NCI-H226 (cell line): Measurements from ENCODE around the gene FNDC3B.

Experiments
- DNase-seq: peaks from one replicate; pipeline ENCODE4 v3.0.0-alpha.2; 2015

FNDC3B gene

DNA sequence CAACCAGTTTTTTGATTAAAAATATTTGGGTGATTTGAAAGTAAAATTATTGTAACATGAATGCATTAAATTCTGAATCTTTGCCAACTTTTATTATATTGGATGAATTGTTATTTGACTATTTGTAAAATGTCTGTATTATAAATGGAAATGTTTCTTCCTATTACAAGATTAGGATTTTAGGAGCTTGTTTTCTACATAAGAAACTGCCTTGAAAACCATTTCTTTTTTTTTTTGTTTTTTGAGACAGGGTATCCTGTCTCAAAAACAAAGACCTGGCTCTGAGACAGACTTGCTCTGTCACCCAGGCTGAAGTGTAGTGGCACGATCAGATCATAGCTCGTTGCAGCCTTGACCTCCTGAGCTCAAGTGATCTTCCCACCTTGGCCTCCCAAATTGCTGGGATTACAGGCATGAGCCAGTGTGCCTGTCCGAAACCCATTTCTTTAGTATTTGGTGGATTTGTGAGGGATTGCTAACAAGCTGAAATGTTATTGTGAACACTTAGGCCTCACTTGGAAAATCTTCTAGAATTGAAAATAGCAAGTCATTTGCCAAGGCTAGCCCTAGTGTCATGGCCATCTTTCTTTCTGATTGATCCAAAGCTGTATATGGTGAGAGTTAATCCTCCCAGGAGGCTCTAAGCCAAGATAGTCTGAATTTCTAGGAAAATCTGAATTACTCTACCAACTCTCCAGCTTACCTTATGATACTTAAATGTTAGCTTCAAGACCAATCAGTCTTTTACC lies 100.3 kb downstream of the FNDC3B start:
- DNase-seq = no peak

DNA sequence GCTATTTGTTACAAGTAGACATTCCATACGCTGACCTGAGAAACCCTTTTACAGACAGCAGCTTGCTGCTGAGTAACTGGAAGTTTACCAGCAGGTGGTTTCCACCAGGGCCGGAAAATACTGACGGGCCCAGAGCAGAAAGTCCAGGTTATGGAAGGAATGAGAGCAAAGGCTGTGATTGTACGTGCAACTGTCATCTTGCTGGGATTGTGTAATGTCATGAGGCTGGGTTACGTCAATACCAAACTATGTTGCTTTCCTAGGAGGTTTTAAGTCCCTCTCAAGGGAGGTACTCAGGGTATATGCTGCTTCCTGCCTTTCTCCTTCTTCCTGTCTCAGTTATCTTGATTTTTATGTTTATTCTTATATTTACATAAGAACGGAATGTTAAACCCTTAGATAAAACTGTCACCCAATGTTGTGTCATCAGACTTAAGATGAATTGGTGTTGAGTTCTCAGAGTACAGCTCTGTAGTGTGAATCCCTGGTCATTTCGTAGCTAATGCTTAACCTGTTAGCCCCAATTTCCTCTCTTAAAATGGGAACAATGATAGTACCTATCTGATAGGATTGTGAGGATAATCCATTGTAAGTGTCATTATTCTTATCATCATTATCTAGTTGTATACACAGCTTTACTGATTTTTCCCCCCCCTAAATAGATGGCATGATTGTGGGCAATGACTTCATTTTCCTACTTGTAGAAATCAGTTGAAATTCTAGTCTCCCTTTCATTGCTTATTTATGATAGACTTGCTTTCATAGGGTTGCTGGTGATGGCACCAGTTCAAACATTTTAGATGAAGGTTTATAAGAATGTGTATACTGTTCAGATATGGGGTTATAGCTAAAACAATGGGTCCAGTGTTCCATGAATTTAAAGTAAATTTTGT lies 101.4 kb downstream of the FNDC3B start:
- peak; percentile 98 for DNase-seq

DNA sequence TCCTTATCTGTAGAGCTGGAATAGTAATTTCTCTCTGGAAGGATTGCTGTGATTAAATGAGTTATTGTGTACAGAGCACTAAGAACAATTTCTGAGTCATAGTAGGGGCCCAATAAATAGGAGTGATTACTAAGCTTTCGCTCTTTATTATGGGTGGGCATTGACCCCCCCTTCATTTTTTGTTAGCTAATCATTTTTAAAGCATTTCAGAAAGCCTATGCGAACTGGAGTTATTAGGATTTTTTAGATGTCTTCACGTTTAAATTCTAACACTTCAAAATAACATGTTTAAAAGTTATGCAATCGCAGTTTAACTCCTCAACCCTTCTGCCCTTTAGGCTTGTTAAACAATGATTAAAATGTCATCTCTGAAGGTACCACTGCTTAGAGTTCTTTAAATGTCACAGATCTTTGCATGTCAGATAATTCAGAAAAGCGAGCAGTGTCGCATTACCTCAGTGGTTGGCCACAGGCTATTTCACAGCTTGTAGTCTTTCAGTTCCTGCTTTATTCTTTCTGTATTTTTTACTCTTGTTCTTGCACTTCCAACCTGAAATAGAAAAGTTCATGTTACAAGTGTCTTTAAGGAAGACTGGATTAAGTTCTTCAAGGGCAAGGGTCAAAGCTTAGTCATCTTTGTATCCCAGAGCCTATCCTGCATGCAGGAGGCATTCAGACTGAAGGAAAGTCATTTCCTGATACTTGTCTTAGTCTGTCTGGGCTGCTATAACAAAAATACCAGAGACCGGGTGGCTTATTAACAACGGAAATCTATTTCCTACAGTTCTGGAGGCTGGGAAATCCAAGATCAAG lies 102.9 kb downstream of the FNDC3B start:
- DNase-seq = peak; percentile 64

DNA sequence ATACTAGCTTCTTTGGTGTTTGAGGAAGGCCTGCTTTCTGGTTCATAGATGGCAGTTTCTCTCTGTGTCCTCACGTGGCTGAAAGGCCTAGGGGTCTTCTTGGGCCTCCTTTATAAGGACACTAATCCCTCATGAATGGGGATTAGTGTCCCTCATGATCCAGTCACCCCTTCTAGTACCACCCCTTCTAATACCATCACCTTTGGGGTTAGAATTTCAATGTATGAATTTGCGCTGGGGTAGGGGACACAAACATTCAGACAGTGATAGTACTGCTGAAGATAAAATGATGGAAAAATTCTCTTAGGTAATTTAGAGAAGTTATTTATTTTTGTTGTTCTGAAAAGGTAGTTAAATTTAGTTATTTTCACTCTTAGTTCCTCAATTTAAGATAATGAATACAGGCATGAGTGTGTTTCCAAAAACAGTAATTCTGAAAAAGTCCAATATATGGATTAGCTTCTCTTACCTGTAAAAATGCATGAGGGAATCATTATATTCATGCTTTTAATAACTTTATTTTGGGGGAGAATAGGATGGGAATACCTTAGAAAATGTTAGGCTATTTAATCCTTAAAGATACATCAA lies 103.6 kb downstream of the FNDC3B start:
- no peak for DNase-seq

DNA sequence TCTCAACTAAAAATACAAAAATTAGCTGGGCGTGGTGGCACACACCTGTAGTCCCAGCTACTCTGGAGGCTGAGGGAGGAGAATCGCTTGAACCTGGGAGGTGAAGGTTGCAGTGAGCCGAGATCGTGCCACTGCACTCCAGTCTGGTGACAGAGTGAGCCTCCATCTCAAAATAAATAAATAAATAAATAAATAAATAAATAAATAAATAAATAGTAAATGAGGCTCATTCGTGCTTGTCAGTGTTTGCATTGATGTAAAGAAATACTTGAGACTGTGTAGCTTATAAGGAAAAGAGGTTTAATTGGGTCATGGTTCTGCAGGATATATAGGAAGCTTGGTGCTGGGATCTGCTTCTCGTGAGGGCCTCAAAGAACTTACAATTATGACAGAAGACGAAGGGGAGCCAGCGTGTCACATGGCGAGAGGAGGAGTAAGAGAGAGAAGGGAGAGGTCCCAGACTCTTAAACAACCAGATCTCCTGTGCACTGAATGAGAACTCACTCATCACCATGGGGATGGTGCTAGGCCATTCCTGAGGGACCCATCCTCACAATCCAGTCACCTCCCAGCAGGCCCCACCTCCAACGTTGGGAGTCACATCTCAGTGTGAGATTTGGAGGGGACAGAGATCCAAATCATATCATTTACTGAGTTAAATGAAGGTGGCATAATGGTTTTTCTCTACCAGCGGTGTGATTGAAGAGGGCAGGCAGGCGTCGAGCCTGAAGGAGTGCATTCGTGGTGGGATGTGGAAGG lies 104.5 kb downstream of the FNDC3B start:
- no peak for DNase-seq

DNA sequence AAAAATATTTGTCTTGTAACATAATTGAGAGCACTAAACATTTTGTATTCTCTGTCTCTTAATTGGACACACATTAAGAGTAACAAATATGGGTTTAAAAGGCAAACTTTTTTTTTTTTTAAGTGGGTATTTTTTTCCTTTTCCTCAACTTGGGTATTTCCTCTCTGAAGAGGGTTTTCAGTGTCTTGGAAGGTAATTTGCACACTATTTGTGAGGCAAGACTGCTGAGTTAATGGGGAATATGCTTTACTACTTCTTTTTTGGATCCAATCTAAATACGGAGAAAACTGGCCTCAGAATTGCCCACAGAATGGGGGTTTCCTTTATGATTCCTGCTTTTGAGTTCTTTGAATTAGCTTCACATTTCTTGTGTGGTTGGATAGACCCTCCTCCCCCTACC lies 105.2 kb downstream of the FNDC3B start:
- DNase-seq = no peak

DNA sequence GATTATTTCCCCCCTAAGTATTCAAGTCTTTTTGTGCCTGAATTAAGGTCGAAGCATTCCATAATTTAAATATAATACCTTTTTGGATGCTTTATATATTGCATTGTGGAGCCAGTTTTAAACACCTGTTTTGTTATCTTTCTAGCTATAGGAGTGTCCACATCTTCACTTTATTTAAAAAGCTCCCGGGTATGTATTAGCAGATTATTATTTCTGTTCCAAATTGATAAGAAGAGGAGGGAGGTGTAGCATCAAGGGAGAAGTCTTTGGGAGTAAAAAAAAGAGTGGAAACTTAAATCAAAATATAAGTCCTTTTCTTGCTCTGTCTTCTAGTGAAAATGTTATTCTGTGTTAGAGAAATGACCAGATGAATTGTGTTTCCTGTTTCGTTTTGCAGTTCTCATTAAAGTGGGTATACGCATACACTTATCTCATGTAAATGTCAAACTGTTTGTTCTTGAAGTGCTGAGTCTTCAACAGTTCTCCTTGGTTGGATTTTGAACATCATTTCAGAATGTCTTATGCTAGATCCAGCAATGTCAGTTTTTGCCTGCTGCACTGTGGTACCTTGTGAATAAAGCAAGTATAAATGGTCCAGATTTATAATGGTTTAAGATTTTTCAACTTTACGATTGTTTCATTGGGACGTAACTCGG lies 105.8 kb downstream of the FNDC3B start:
- DNase-seq = no peak

DNA sequence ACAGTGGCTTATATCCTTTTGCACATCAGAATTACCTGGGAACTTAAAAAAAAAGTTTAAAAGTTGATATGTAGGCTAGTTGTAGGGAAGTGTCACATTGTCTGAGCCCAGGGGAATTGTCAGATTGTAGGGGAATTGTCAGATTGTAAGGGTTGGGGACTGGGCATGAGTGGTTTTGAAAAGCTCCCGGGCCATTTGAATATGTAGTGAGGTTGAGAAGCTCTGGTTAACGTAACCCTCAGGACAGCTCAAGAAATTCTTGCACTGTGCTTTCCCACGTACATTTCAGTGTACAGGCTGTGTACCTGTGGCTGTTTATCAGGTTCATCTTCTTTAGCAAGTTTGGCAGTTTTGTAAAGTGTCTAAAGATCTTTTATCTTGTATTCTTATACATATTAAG lies 107.0 kb downstream of the FNDC3B start:
- DNase-seq = no peak

DNA sequence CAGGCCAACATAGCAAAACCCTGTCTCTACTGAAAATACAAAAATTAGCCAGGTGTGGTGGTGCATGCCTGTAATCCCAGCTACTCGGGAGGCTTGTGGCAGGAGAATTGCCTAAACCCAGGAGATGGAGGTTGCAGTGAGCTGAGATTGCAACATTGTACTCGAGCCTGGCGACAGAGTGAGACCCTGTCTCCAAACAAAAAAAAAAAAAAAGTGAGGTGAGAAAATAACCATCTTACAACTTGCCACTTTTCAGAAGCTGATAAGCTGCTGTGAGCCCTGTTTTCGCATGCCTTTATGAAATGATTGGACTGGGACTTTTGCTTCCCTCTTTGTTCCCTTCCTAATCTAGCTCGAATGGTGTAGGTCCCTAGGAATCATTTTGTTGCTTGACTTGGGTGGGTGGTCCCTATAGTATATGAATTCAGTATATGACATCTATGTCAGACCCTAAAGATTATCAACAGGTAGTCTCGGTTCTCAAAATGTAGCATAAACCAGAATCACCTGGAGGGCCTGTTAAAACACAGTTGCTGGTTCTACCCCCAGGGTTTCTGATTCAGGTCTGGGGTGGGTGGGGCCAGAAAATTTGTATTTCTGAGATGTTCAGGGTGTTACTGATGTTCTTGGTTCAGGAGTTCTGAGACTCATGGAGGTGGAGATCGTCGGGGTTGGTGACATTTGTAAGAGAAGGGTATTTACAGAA lies 107.9 kb downstream of the FNDC3B start:
- no peak for DNase-seq

DNA sequence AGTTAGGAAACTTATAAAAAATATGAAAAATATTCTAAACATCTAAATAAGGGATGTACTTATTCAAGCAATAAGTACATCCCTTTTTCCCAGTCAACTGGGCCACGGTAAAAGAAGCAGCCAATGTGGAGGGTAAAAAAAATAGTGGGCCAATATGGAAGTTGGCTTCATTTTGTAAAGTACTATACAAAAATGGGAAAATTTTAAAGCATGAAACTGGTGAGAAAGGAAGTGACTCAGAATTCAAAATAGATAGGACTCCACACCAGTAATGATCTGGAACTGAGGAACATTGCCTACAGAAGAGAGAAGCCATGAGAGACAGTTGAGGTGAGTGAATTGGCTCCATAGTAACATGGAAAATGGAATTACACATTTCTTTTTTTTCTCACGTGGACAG lies 108.9 kb downstream of the FNDC3B start:
- peak; percentile 41 for DNase-seq

DNA sequence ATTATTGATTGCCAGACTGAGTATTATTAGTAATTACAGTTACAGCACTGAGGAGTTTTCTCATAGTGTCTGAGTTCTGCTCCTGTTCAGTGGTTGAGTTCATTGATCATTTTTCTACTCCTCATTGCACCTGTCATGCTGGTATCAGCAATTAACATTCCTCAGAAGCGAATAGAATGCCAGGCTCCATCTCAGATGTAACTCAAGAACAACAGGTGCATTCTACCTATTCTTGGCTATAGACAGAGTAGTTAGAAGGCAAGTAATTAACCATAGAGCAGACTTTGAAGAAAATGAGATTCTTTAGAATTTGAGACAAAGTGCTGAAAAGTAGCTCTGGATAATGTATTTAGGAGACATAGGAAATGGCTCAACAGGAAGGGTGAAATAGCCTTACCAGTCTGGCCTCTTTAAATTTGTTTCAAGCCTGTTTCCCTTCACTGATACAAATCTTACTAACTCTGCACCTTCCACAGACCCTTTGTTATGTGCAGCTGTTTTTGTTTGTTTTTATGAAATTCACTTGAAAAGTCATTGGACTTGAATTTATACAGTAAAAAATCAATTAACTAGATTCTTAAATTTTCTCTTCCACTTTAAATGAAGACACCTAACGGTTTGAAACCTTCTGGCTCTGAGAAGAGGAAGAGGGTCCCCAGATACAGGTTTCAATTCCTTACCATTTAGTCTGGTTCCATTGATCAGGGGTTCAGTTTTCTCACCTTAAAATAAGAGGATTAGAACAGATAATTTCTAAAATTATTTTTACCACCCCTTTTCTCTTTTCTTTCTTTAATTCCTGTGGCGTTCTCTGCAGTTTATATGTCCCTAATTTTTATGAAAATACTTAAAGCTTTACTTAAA lies 109.6 kb downstream of the FNDC3B start:
- DNase-seq = no peak

DNA sequence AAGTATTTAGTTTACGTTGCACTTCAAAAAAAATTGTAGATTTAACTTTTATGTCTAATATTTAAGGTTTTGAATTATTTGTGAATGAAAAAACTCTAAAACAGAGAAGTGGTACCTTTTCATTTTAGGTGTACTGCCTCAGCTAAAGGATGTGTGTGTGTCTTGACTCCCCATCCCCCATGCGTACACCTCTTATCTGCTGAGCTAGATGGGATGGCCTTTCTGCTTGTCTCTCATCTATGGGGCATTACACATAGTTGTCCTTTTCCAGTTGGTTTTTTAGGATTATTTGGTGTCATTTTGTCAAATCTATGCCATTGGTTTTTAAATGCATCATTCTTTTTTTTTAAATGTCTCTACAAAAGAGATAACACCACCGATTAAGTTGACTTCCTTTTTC lies 110.9 kb downstream of the FNDC3B start:
- no peak for DNase-seq

DNA sequence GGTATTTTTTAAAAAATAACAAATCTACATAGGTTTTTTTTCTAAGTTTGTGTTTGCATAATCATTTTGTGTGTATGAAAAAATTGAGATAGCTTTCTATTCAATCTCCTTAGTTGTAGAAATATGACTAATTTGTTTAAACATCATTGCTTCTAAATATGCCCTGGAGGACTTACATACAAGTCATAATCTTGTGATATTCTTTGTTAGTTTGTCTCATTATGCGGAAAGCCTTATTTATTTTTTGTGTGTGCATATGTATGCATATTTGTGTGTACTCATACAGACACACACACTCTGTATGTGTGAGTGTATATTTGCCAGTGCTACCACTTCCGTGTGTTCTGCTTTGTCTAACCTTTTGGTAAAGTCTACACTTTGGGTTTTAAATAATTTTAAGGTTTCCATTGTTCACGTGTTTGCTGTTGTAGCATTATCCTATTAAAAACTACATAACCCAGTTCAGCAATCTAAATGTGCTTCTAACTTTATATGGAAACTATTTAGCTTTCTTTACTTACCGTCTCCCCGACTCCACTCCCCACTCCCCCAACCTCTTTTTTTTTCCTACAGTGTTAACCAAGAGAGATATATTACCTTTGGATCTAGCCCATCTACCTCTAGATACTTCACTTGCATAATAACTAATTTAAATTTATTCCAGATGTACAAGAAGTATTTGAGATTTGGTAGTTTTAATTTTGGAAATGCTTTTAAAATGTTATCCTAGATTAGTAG lies 111.7 kb downstream of the FNDC3B start:
- no peak for DNase-seq

DNA sequence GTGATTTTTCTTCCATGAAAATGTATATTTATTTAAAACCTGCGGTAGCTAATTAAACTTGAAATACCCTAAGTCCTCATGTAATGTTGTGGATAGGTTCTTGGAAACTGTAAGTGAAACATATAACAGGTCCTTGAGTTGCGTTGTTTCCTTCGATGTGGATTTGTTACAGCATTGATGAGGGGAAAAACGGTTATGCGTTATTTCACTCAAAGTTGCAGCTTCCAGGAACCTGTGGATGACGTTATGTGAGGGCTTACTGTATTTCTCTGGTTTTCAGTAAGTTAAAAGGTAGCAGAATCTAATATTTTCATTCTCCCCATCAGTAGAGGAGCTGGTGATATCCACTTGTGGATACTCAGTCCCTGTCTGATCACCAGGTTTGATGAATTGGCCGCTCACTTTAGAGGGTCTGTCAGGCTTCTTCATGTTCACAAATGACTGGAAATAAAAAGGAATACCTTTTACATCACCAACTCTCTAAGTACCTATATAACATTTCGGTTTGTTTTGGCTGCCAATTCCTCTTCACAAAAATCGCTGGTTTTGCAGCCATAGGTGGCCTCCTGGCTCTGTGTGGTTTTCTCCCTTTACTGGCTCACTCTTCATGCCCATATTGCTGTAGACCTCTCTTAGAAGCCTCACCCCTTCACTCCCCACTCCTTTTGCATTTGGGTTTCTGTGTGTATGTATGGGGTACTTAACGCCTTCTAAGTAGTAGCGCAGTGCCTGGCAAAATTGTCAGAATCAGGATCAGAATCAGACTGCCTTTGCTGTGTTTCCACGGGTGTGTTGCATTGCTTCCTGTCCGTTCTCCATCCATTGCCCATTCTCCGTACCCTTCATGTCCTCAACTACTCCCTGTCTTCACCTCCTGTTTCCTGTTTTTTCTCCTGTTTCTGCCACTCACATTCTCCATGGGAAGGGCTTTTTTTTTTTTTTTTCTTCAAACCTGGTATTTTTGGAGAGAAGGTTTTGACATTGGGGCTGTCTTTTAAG lies 112.6 kb downstream of the FNDC3B start:
- DNase-seq = no peak

DNA sequence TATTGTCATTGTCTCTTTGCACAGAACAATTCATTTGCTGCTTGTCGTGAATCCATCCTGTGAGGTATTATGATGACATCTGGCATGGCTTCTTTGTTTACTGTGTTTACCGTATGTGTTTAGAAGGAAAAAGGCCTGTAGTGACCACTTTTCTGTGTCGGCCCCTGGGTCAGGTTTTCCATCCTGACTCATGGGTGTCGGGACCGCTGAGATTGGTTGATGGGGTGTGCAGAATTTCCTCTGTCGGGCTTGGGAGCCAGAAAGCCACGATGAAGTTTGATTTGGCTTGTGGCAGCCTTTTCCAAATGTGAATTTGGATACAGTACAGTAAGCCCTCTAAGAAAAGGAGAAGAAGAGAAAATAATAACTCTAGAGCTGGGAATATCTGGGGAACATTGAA lies 113.5 kb downstream of the FNDC3B start:
- no peak for DNase-seq

DNA sequence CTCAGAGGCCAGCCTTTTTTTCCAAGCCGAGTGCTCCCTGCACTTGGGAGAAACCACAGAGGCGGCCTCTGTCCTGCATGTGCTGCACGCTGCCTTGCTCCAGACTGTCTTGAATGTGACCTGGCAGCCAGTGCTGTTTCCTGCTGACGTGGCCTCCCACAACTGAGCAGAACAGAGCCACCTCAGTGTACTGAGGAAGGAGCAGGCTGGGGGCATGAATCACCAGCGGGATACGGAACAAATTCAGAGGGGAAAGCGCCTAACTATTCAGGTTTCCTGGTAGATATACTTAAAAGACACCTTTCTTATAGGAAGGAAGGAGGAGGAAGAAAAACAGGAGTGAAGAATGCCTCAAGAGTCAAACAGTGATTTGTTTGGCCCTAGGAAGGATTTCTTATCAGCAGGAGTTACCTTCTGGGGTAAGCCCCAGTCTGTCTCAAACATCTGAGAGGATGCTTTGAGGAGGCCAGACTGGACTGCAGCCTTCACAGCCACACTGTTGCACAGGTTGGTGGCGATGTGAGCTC lies 114.0 kb downstream of the FNDC3B start:
- peak; percentile 90 for DNase-seq
